H1 (cell line): ENCODE measurements around the gene FAM120C. TPM values are rescaled to one million over a fixed set of nuclear protein-coding genes. Genes with fewer than 3 reads are reported as not detected.

Experiments
- CTCF ChIP-seq, 3 experiments: IDR thresholded peaks; 1 replicate in 2 of 3; 2 replicates in 1 of 3; pipeline versions ENCODE4 v1.5.1 to v1.6.1; 2011; ENCODE audit warnings: low read length in 3 of 3, mild to moderate bottlenecking in 3 of 3, inconsistent platforms in 2 of 3, low read depth in 1 of 3, moderate library complexity in 1 of 3; ENCODE audit not compliant: insufficient read depth in 1 of 3; ENCODE audit errors: control extremely low read depth in 1 of 3
- EP300 ChIP-seq, 2 experiments: IDR thresholded peaks; 1 replicate in 1 of 2; 2 replicates in 1 of 2; pipeline ENCODE4 v1.6.1; 2011 to 2012; ENCODE audit warnings: low read depth in 2 of 2, low read length in 2 of 2, mild to moderate bottlenecking in 2 of 2, borderline replicate concordance in 1 of 2, inconsistent platforms in 1 of 2, moderate library complexity in 1 of 2
- JUND ChIP-seq: IDR thresholded peaks from 2 replicates; pipeline ENCODE4 v1.6.1; 2011; ENCODE audit warnings: mild to moderate bottlenecking, improper control_type of control experiment, low read length
- MAFK ChIP-seq: IDR thresholded peaks from 2 replicates; pipeline ENCODE4 v1.6.1; 2012; ENCODE audit warnings: low read depth, mild to moderate bottlenecking, improper control_type of control experiment, low read length
- polyA plus RNA-seq, 7 experiments: library from polyadenylated mRNA; depleted of rRNA in 3 of 7; stranded (reverse) in 5 of 7; unstranded in 2 of 7; fragments of >200 nt in 5 of 7; fragments of 200-250 nt in 2 of 7; gene quantifications; 1 replicate in 5 of 7; 2 replicates in 1 of 7; 4 replicates in 1 of 7; pipeline versions ENCODE4 v1.2.1 to v1.2.3, GENCODE V29; 2011 to 2013; ENCODE audit warnings: missing spikeins in 2 of 7, mixed read lengths in 2 of 7
- total RNA-seq: library from RNA; stranded (reverse); fragmentation: NEBNext Ultra II Directional; extraction: Animal tissue kit (Norgen Biotek cat#: 25700); gene quantifications from 2 replicates; pipeline ENCODE4 v1.2.1, GENCODE V29; 2021

Gene FAM120C
- total and polyA plus RNA-seq, 2 of the 8 experiments (the other 6 are each of a cell fraction or from before 2014, with no cell fraction given): 4.4 to 8.1 TPM

GRCh38 chrX:54066841-54067240 is 116.2 kb downstream of the FAM120C start (continued):
- TF ChIP-seq CTCF (IDR thresholded peaks at IDR 0.05; ENCODE audit: control extremely low read depth in 1 of 3, insufficient read depth in 1 of 3, low read depth in 1 of 3, low read length in 3 of 3): no peak
- TF ChIP-seq JUND: no peak
- no peak for TF ChIP-seq EP300 (IDR thresholded peaks at IDR 0.05; ENCODE audit: borderline replicate concordance in 1 of 2, low read depth in 2 of 2, low read length in 2 of 2)
- no peak for TF ChIP-seq MAFK
